ENCODE results near the gene VSIG2.

VSIG2 gene

DNA sequence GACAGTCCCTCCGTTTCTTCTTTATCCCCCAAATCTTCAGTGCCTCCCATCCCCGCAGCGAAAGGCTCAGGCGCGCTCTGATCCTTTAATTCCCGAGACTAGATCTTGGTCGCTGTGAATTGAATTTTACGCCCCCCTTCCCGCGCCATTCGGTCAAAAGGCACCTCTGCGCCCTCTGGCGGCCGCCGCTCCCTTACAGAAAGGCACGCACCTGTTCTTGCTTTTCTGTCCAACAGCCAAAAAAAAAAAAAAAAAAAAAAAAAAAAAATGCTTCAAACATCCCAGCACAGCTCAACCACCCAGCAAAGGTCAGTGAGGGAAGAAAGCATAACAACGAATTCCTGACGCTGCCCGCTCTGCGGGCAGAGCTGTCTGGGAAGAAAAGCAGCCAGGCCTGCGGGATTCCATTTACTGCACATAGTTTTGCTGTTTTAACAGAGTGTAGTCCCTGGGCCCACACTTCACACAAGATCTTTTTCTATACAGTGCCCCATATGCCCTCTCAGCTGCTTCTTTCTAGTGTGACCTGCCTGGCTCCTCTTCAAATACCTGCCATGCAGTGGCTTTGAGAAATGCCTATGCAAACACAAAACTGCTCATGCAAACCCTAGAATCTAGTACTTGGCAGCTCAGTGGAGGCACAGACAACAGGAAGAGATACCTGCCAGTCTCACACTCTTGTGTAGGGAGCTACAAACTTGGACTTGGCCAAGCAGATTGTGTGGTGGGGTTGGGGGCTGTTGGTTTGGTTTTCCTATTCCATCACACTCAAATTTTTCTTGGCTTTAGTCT is 11.3 kb upstream of the VSIG2 start:
- peak; percentile 73 to 85 (median 73) for DNase-seq (ENCODE audit: low read depth in 3 of 3)

DNA sequence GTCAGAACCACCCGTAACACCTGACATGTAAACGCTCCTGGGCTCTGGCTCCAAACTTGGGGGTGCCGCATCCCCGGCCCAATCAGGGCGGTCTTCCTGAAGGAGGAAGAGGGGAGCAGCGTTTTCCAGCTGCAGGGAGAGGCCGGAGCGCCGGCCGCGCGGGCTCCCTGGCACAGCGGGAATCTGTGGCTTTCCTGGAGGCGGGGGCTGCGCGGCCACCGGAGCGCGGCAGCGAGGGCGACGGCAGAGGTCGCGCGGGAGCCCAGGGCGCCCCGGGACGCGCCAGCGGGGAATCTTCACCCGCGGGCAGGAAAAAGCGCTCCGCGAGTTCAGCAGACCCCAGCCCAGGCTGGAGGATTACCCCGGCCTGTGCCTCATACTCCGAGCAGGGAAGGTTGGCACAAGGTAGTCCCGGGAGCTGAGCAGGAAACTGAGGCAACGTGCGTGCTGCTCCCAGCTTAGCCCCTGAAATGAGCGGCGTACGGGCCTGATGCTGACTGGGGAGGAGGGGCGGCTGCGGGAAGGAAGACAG is 10.6 kb upstream of the VSIG2 start:
- DNase-seq (ENCODE audit: low read depth in 3 of 3) = no peak

DNA sequence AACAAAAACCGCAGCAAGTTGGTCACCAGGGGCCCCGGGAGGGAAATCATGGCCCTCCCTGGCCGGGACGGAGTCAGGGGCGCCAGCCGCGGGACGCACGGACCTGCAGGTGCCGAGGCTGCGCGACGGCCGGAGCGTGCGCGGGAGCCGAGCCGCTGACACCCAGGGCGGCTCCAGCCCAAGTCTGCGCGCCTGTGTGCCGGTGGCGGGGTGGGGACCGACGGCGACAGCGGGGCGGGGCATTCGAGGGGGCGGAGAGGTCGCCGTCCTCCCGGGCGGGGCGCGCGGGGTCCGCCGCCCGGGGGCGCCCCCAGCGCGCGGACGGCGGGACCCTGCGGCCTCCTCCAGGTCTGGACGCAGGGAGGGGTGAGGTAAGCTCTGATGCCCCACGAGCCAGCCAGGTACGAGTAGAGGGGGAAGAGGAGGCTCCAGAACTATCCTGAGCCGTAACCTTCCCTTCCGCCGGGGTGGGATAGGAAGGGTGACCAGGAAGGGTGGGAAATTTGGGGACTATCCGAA is 10.1 kb upstream of the VSIG2 start, which contains the start of gene ESAM:
Gene ESAM, minus strand, starts transcription at position 186 of the 519 bp plus-strand sequence. Its CDS starts 136 bp downstream, at position 50.
- DNase-seq (ENCODE audit: low read depth in 3 of 3) = peak in 1 of 3 experiments; percentile 68

DNA sequence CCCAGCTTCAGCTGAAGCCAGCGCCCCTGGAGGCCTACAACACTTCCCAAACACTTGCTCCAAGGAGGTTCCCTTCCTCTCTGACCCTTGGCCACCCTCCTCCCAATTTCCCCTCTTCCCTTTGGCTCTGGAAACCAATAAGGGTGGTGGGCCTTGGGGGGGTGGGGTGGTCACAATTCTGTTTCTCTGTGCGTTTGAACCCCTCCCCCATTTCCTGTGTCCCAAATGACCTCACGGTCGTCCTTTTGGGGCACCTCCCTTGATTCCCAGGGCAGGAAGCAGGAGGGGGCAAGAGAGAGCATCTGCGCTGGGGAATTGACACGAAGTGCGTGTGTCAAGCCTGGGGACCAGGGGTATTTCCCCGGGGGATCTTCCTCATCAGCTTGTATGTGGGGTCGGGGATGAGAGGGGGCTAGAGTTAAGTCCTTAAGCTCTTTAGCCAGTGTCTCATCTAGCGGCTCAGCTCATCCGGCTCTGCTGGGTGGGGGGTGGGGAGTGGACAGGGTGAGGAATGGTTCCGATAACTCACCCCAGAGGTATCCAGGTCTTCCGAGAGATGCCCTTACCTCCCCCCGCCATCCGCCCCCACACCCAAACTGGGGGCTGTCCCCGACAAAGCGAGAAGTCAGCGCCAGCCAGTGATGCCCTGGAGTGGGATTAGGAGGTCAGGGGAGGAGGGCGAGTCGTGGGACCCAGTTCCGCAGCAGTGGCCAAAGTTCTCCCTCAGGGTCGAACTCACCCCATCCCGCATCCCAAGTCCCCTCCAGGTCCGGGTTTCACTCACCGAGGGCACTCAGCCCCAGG is 9.4 kb upstream of the VSIG2 start:
- DNase-seq (ENCODE audit: low read depth in 3 of 3) = no peak

DNA sequence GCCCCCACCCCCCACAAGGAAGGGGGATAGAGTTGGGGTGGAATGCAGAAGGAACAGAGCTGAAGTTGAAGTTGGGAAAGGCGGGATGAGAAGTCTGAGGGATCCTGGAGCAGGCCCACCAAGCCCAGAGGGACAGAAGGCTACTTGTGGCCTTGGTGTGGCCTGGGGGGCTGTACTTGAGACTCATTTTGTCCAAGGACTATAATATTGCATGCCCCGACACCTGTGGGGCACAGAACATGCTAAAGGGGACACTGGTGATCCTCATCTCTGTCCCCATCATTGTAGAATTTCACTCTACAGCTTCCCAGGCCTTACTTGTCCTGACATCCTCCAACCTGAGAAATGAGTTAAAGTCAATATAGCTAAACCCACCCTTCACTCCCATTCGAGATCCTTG is 8.8 kb upstream of the VSIG2 start:
- no peak for DNase-seq (ENCODE audit: low read depth in 3 of 3)

DNA sequence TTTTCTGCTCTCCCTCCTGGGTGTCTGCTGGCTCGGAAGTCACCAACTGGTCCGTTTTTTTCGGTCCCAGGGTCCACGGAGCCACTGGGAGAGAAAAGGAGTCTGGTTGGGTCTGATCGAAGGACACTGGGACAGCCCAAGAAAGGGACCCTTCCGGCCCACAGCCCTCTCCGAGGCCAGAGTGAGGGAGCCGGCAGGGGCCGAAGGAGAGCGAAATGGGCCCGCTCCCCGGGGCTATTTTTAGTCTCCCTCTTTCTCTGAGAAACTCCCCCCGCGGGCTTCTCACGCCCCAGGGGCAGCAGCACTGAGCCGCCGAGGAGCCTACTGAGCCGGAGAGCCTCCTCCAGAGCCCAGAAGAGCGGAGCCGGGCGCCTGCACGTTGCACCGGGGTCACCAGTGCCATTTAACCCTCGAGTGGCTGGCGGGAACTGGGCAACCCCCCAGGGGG is 8.2 kb upstream of the VSIG2 start:
- DNase-seq (ENCODE audit: low read depth in 3 of 3) = no peak

DNA sequence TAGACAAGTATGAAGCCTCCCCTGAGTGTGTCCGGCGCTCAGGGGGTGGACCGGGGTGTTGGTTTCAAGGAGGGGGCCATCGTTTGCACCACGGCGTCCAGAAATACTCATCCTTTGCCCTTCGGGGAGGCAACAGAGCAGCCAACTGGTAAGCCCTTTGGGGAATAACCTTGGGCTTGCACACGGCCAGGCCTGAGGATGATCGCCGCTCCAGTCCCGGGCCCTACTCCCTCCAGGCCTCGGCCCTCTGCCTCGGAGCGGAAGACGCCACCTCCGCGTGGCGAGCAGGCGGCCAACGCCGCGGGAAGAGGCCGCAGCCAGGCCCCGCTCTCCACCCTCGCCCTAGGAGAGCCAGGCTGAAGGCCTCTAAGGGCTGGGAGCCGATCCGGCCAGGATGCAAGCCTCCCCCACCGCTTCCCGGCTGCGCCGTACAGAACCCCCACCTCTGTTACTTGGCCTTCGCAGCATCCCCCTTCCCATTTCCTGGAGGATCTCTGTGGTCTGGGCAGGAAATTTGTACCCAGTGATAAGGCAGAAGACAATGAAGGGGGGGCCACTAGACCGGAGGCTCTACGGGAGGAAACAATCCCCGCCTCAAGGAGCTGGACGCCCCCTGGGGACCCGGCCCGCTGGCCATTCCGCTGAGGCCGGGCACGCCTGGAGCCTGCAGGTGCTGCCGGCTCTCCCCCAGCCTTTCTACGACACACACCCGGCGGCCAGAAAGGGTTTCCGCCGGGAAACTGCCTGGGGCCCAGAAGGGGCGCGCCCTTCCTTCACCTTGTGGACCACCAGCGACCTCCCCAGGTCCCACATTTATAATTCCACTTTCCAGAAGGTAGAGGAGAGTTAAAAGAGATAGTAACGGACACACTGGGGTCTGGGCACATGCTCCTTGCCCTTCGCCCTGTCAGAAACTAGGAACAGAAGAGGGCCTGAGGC is 7.5 kb upstream of the VSIG2 start:
- no peak for DNase-seq (ENCODE audit: low read depth in 3 of 3)

DNA sequence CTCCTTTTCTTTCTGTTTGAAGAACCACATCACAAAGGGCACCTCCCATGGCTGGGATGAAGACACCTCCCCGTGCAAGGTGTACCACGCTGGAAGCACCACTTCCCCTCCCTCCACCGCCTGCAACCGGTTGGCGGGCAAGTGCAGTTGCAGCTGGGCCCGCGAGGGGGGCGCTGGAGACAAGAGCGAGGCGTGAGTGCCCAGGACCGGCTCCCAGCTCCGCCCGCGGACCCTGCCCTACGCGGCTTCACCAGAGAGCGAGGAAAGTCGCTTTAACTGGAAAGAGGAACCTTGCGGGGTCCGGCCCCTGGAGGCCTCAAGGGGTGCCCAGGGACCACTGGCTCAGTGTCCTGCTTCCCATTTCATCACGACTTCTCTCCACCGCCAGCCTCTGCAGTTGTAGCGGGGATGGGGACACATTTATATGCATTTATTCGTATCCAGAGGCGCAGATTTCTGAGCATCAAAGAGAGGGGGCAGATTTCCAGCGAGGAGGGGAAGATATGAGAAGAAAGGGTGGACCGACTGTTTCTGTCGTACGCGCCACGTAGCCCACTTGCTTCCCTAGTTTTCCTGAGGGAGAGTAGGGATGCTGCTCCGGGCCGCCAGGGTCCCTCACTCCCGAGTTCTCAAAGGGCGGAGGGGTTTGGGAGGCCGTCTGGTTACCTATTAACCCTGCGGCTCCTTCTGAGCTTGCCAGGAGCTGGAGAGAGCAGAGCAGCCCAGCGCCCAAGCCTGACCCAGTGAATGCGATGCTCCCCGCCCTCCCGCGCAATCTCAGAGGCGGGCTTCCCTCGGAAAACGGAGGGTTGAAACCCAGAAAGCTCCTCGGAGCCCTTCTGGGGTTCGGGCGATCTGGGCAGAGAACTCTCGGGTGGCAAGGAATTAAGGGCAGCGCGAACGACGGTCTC is 6.6 kb upstream of the VSIG2 start:
- peak in 2 of 3 experiments; percentile 42 to 72 for DNase-seq (ENCODE audit: low read depth in 3 of 3)

DNA sequence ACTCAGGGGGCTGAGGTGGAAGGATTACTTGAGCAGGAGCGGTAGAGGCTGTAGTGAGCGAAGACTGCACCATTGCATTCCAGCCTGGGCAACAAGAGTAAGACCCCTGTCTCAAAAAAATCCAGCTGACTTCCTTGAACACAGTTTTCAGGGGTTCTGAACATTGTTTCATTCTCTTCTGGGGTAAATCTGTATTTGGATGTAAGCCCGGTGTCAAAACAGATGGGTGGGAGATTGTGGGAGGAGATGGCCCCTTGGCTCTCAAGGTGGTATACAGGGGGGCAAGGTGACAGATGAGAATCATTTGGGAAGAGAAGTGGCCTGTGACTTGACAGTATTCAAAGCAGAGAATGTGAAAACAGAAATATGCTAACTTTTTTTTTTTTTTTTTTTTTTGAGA is 5.3 kb upstream of the VSIG2 start:
- DNase-seq (ENCODE audit: low read depth in 3 of 3) = no peak

DNA sequence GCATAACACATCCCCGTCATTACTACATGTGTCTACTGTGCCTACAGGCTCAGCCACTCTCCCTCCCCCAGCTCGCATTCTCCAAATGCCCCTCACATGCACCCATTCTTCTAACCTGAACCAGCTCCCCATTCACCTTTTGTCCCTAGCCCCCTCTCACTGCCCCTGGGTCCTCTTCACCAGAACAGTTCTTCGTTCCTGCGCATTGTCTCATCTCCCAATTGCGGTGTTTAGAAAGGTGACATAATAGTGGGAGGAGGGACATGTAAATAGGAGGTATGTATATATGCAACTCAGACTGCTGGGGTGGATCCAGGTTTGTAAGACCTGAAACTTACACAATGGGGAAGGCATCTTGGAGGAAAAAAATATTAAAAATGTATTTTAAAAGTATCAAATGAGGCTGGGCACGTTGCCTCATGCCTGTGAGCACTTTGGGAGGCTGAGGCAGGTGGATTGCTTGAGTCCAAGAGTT is 4.7 kb upstream of the VSIG2 start:
- no peak for DNase-seq (ENCODE audit: low read depth in 3 of 3)

DNA sequence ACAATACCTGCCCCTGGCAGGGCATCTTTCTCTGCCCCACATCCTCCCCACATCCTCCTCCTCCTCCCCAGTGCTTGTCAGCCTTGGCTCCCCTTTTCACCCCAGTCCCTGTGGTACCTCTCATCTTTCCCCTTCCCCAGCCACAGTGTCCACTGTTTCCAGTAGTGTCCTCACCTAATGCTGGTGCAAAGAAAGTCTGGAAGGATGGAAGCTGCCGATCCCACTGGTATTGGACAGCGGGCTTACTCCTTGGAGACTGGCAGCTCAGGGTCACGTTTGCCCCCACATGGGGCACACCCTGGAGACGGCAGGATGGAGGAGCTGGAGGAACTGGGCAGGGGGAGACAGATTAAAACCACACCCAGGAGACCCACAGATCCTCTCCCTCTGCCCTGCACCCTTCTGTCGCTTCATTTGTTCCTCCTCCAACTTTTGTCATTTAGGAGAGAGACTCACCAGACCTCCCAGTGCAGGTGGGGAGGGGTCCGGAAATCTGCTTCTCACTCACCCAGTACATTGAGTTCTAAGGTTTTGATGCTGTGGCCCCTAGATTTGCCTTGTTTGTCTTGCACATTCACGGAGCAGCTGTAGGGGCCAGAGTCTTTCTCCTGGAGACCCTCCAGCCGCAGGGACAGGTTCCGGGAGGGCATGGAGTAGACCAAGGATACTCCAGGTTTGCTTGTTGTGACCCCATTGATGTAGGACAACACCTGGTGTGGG is 4.1 kb upstream of the VSIG2 start:
- DNase-seq (ENCODE audit: low read depth in 3 of 3) = no peak

DNA sequence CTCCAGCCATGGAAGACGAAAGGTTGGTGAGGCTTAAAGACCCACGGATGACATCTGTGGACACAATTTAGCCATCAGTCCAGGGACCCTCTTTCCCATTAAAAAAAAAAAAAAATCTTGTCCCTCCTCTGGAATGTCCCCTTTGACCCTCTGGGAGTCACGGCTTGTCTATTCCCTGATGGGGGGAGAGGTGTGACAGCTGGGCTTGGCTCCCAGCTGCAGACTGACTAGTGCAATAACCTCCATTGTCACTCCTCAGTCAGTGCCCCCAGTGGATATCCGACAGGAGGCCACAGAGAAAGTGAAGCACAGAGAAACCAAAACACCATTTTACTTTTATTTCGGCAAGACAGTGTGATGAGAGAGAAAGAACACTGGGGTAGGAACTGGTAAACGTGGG is 2.7 kb upstream of the VSIG2 start:
- DNase-seq (ENCODE audit: low read depth in 3 of 3) = no peak

DNA sequence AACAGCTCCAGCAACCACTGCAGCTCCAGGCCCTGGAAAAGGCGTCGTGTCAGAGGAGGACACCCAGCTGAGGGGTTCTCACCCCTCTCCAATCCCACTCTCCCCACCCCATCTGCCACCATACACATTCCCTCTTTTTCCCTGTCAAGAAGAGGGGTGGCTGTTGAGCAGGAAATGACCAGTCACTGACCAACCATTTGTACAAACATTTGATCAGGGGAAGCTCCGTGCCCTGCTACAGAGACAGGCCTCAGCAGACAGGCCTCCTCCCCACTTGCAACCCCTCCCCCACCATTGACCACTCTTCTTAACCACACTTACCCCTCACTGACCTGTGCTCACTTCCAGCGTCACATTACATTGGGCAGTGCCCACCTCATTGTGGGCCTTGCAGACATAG is 2.3 kb upstream of the VSIG2 start:
- DNase-seq (ENCODE audit: low read depth in 3 of 3) = no peak

DNA sequence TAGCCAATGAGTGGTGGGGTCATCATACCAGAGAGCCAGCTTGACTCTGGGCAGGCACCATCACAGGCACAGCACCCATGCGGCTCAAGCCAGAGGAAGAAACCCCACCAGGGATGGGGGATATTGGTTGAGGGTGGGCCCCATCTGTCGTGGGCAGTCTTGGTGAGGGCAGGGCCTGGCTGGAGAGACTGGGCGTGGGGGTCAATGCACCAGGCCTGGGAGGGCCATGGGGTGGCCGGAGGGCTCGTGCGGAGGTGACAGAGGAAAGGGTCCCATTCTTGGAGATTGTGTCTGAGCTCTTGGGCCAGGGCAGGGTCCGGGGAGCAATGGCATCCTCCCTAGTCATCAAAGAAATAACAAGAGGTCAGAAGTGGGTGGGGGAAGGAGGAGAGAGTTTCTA is 1.6 kb upstream of the VSIG2 start:
- no peak for DNase-seq (ENCODE audit: low read depth in 3 of 3)

DNA sequence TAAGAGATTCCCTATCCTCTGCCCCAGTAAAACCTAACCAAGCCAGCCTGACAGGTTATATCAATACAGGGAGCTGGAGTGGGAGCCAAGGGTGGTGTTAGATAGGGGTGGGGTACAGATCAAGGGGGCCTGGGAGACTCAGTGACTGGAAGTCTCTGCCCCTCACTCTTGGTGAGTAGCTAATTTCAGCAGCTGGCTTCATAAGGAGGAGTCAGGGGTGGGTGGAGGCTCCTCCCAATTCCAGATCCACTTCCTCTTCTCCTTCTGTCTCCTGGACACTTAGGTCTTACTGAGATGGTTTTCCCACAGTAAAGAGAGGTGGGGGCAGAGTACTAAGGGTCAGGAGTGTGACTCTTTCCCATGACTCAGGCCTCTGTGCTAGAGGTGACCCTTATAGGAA is 1.1 kb upstream of the VSIG2 start:
- no peak for DNase-seq (ENCODE audit: low read depth in 3 of 3)

DNA sequence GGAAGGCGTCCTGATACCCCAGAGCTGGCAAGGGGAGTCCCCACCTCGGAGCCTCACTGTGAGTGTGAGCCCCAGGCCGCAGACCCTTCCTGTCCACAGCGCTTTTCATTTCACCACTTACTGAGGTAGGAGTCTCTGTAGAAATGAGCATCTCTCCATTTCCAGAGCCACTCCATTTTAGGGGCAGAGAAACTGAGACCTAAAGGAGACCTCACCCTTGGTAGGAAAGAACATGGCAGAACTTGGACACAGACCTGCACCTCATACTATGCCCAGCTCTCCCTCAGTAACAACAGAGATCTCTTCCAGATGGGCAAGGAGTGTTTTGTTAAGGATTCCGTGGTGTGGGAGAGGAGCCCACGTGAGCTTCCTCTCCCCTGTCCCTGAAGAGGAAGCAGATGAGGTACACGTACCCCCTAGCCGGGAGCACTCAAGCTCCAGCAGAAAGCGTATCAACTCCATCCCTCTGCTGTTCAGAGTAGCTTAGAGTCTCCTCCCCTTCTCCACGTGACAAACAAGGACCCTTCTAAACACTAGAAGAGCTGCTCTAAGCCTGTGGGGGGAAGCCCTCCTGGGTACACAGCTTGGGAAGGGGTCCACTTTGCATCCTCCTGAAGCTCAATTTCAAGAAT is 532 bp upstream of the VSIG2 start:
- DNase-seq (ENCODE audit: low read depth in 3 of 3) = no peak

DNA sequence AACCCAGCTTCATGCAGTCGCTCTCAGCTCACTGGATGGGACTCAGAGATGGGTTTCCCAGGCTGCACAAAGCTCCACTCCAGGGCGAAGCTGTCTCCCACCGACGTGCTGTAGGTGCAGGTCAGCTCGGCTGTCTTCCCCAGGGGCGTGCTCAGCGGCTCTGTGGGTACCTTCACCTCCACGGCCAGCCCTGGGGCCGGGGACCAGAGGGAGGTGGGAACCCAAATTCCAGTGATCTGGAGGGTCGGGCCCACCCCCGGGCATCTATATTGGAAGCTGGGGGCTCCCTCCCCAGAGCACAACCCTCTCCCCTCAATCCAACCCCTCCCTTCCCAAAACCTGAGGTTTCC is 689 bp downstream of the VSIG2 start:
- DNase-seq (ENCODE audit: low read depth in 3 of 3) = no peak

DNA sequence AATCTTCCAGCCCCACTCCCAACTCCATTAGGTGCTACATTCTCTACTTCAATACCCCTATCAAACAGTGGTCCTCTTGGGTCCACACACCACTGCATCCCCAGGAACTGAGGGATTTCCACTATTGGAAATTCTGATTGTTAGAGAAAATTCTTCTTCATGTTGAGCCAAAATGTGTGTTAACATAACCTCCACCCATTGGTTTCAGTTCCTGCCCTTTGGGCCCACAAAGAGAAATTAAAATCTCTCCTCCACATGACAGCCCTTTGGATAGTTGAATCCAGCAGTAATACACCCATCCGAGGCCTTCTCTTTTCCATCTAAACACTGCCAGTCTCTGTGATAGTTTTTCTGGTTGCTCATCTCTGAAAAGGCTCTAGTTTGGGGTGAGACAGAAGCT is 2.1 kb downstream of the VSIG2 start:
- no peak for DNase-seq (ENCODE audit: low read depth in 3 of 3)
